Colonic mucosa (tissue), 4 donors: ENCODE data around the gene ARFGEF3. TPM values are rescaled to one million over a fixed set of nuclear protein-coding genes. Genes with fewer than 3 reads are reported as not detected.
A peak's percentile ranks its signal among the peaks of the same experiment; 100 is the strongest.
"Not testable (repeated sequence)": the region's sequence is repeated elsewhere in the genome, so short reads cannot be mapped to it uniquely, and the experiment has no call there.

Experiments used
- DNase-seq: peaks from one replicate; pipeline ENCODE4 v3.0.0-alpha.2; 2020
- H3K27ac ChIP-seq: fragments of 200-600 bp; one replicate; pipeline ENCODE4 v1.8.0; 2021
- H3K27me3 ChIP-seq: fragments of 200-600 bp; one replicate; pipeline ENCODE4 v1.8.0; 2021
- H3K36me3 ChIP-seq: fragments of 200-600 bp; one replicate; pipeline ENCODE4 v1.8.0; 2021
- H3K4me1 ChIP-seq: fragments of 200-600 bp; one replicate; pipeline ENCODE4 v1.8.0; 2021; ENCODE audit warnings: mild to moderate bottlenecking
- H3K4me3 ChIP-seq: fragments of 200-600 bp; one replicate; pipeline ENCODE4 v1.8.0; 2021
- H3K9ac ChIP-seq, 2 donors: one replicate each; pipeline ENCODE4 v1.7.0; 2013; ENCODE audit warnings: control low read depth in 2 of 2, low read depth in 2 of 2, low read length in 2 of 2
- H3K9me3 ChIP-seq: fragments of 200-600 bp; one replicate; pipeline ENCODE4 v1.8.0; 2021
- intact Hi-C: fragments of 100-400 bp; cut with DNase I; formaldehyde crosslinking; loops from one replicate; pipeline ENCODE4 v1.14.1; 2022
- total RNA-seq, 2 donors: library from RNA; stranded (reverse); fragmentation: NEBNext Ultra II Directional in 1 of 2; extraction: Animal tissue kit (Norgen Biotek cat#: 25700) in 1 of 2; gene quantifications; one replicate each; pipeline ENCODE4 v1.2.1, GENCODE V29; 2021
- TF ChIP-seq, protein P1 (sequence below): fragments of 200-600 bp; IDR thresholded peaks from one replicate; pipeline ENCODE4 v1.8.0; 2022; ENCODE audit warnings: antibody characterized with exemption, mild to moderate bottlenecking
- donor health status: healthy.
- donor health status: DM: no; HTN: no; CAD: no.
- donor health status: DM: no; HTN: no; CAD: no.

Gene ARFGEF3
- total RNA-seq, 2 donors from 2014 or later, result 22.2 to 23.8 TPM

DNA sequence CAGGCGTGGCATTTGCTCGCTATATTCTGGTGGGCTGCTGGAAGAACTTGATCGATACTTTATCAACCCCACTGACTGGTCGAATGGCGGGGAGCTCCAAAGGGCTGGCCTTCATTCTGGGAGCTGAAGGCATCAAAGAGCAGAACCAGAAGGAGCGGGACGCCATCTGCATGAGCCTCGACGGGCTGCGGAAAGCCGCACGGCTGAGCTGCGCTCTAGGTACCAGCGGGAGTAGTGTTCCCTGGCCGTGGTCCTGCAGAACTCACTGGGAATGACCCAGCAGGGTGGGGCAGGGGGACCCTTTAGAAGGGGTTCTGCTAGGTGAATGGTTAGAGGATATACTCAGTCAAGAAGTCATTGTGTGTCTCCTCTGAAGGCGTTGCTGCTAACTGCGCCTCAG, 125.0 kb downstream of the ARFGEF3 start:
- intact Hi-C loops, result loop anchor here (2.0 kb wide), 1 partner anchor 172 kb away; no protein-coding TSS in a partner anchor
- Histone ChIP-seq H3K4me1 (no peaks in the 10 kb centered on the region), H3K9ac (no peak overlapping the region), H3K27ac (no peak overlapping the region), H3K9me3 (no peaks in the 10 kb centered on the region), H3K27me3 (no peaks in the 10 kb centered on the region), H3K36me3 (no peaks in the 10 kb centered on the region), H3K4me3 (no peak overlapping the region)
- DNase-seq, result no peak
- TF ChIP-seq, protein P1, sequence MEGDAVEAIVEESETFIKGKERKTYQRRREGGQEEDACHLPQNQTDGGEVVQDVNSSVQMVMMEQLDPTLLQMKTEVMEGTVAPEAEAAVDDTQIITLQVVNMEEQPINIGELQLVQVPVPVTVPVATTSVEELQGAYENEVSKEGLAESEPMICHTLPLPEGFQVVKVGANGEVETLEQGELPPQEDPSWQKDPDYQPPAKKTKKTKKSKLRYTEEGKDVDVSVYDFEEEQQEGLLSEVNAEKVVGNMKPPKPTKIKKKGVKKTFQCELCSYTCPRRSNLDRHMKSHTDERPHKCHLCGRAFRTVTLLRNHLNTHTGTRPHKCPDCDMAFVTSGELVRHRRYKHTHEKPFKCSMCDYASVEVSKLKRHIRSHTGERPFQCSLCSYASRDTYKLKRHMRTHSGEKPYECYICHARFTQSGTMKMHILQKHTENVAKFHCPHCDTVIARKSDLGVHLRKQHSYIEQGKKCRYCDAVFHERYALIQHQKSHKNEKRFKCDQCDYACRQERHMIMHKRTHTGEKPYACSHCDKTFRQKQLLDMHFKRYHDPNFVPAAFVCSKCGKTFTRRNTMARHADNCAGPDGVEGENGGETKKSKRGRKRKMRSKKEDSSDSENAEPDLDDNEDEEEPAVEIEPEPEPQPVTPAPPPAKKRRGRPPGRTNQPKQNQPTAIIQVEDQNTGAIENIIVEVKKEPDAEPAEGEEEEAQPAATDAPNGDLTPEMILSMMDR, result no peak

- peak; percentile 74 for DNase-seq
- no peaks in the 10 kb centered on the region for H3K36me3 ChIP-seq
- H3K4me3 ChIP-seq, result no peak overlapping the region
- intact Hi-C loops, result loop anchor here (2.0 kb wide), 1 partner anchor 173 kb away; no protein-coding TSS in a partner anchor
- H3K9ac ChIP-seq, result no peak overlapping the region
- H3K27me3 ChIP-seq, result no peaks in the 10 kb centered on the region
- H3K27ac ChIP-seq, result no peak overlapping the region
- TF ChIP-seq, protein P1, result peak; percentile 68
- no peaks in the 10 kb centered on the region for H3K9me3 ChIP-seq
- H3K4me1 ChIP-seq, result no peaks in the 10 kb centered on the region
These were observed 125.6 kb downstream of the ARFGEF3 start for GRCh38 chr6:138287144-138287955.

DNA sequence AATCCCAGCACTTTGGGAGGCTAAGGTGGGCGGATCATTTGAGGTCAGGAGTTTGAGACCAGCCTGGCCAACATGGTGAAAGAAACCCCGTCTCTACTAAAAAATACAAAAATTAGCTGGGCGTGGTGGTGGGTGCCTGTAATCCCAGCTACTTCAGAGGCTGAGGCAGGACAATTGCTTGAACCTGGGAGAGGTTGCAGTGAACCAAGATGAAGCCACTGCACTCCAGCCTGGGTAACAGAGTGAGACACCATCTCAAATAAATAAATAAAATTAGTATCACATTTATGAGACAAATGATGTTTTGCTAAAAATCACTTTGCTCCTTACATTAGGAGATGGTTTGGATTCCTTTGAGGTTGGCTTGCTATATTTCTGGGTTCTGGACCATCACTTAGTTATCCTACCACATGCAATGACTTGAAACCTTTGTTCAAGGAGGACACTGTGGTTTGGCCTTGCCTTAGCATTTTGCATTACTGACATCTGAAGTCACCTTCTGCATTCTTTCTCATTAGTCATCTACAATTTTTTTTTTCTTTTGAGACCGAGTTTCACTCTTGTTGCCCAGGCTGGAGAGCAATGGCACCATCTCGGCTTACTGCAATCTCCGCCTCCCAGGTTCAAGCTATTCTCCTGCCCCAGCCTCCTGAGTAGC, 126.8 kb downstream of the ARFGEF3 start:
- H3K9ac ChIP-seq, H3K27me3 ChIP-seq, intact Hi-C loops, H3K27ac ChIP-seq, H3K4me3 ChIP-seq, DNase-seq, H3K36me3 ChIP-seq, H3K9me3 ChIP-seq, H3K4me1 ChIP-seq: not testable (repeated sequence)

GRCh38 chr6:138289739-138290138, 128.0 kb downstream of the ARFGEF3 start:
- Histone ChIP-seq H3K36me3 (no peaks in the 10 kb centered on the region), H3K4me3 (no peak overlapping the region), H3K9ac (no peak overlapping the region), H3K9me3 (no peaks in the 10 kb centered on the region), H3K4me1 (no peaks in the 10 kb centered on the region), H3K27me3 (no peaks in the 10 kb centered on the region), H3K27ac (no peak overlapping the region)
- DNase-seq, result no peak
- TF ChIP-seq, protein P1, result no peak
- intact Hi-C loops, result no loop called here

DNA sequence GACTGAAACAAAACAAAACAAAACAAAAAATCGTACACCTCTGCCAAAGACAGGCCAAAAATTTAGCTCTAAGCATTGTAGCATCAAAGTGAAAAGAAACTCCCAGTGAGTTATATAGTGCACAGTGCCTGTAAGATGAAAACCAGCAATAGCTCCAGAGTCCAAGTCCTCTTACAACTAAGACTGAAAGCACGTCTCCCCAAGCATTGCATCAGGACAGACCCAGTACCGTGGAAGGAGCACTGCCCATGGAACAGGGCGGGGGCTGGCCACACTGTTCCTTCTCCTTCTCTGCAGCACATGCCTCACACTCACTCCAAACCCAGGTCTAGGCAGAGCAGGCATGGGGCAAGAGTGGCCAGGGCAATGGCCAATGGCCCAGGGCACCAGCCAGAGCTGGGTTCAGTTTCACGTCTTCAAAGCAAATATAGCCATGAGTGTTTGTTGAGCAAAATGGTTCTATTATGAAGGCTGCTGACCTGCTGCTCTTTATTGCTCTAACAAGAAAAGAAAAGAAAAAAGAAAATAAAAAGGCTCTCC, 128.8 kb downstream of the ARFGEF3 start:
- Histone ChIP-seq H3K9me3 (no peaks in the 10 kb centered on the region), H3K27me3 (no peaks in the 10 kb centered on the region), H3K9ac (no peak overlapping the region), H3K36me3 (no peaks in the 10 kb centered on the region), H3K4me3 (no peak overlapping the region), H3K27ac (no peak overlapping the region), H3K4me1 (no peaks in the 10 kb centered on the region)
- intact Hi-C loops, result no loop called here
- TF ChIP-seq, protein P1, result no peak
- DNase-seq, result no peak
